GM19452 (cell line): ENCODE measurements around the gene C9orf72.
A peak's percentile ranks its signal among the peaks of the same experiment; 100 is the strongest.

Experiments used
- ATAC-seq: cut with Tn5 transposase; IDR thresholded peaks from one replicate; pipeline ENCODE4 v1.9.1; 2021; ENCODE audit not compliant: unreplicated experiment

Gene C9orf72

GRCh38 chr9:27539479-27540441, 33.5 kb downstream of the C9orf72 start:
- ATAC-seq = no peak

GRCh38 chr9:27538647-27539046, 34.6 kb downstream of the C9orf72 start:
- peak; percentile 47 for ATAC-seq

GRCh38 chr9:27537756-27538155, 35.5 kb downstream of the C9orf72 start:
- no peak for ATAC-seq

- no peak for ATAC-seq
Observed at GRCh38 chr9:27537027-27537435, 36.2 kb downstream of the C9orf72 start.

GRCh38 chr9:27536168-27536567, 37.1 kb downstream of the C9orf72 start:
- ATAC-seq = no peak

- no peak for ATAC-seq
Observed at GRCh38 chr9:27535701-27536118, 37.6 kb downstream of the C9orf72 start.

GRCh38 chr9:27534658-27535209, 38.5 kb downstream of the C9orf72 start:
- ATAC-seq = no peak

- no peak for ATAC-seq
Observed at GRCh38 chr9:27534131-27534530, 39.1 kb downstream of the C9orf72 start.

- ATAC-seq = no peak
Observed at GRCh38 chr9:27533311-27533710, 40.0 kb downstream of the C9orf72 start.

GRCh38 chr9:27532046-27532445, 41.2 kb downstream of the C9orf72 start:
- ATAC-seq = no peak

GRCh38 chr9:27530915-27531755, 42.1 kb downstream of the C9orf72 start:
- no peak for ATAC-seq

- peak; percentile 74 for ATAC-seq
Observed at GRCh38 chr9:27529316-27530278, 43.7 kb downstream of the C9orf72 start, which contains the start of gene MOB3B. TSS of gene MOB3B (minus strand) at chr9:27529814. CDS start at chr9:27455550, 74,264 bp downstream.

GRCh38 chr9:27528886-27529315, 44.4 kb downstream of the C9orf72 start:
- peak; percentile 38 for ATAC-seq

GRCh38 chr9:27528076-27528885, 45.0 kb downstream of the C9orf72 start:
- peak; percentile 56 for ATAC-seq

- ATAC-seq = no peak
Observed at GRCh38 chr9:27527702-27528075, 45.6 kb downstream of the C9orf72 start.

GRCh38 chr9:27524236-27524635, 49.0 kb downstream of the C9orf72 start, which contains the start of gene IFNK:
TSS of gene IFNK (plus strand) at chr9:27524290. CDS start at chr9:27524337, 47 bp downstream.
- no peak for ATAC-seq

GRCh38 chr9:27523141-27523540, 50.1 kb downstream of the C9orf72 start:
- no peak for ATAC-seq

- ATAC-seq = no peak
Observed at GRCh38 chr9:27520986-27521385, 52.3 kb downstream of the C9orf72 start.
